Measurements from ENCODE around the gene TMEM215.

- TF ChIP-seq CTCF (IDR thresholded peaks at IDR 0.05), result no peak
- no peak for TF ChIP-seq EP300 (IDR thresholded peaks at IDR 0.05; ENCODE audit: low read depth)
- TF ChIP-seq POLR2AphosphoS5 (IDR thresholded peaks at IDR 0.05), result no peak
- TF ChIP-seq POLR2A (IDR thresholded peaks at IDR 0.05), result no peak
These were observed 19.2 kb upstream of the TMEM215 start for GRCh38 chr9:32764139-32764538.
